Ovary (tissue), 3 donors: ENCODE measurements around the gene FOSL2.

Experiments used
- EP300 ChIP-seq: sonication (generic); formaldehyde crosslinking; IDR thresholded peaks from one replicate; pipeline ENCODE4 v1.6.1; 2017; ENCODE audit warnings: antibody characterized with exemption
- POLR2A ChIP-seq: fragments of 450-650 bp; IDR thresholded peaks from one replicate; pipeline ENCODE4 v1.6.1; 2017; ENCODE audit warnings: antibody characterized with exemption, mild to moderate bottlenecking, moderate library complexity
- TF ChIP-seq, protein P1 (sequence below), 3 donors: fragments of 450-650 bp in 2 of 3; fragments of 200-600 bp in 1 of 3; IDR thresholded peaks; one replicate each; pipeline versions ENCODE4 v1.5.1 to v1.8.0; 2016 to 2022; ENCODE audit warnings: antibody characterized with exemption in 3 of 3, mild to moderate bottlenecking in 1 of 3
- donor health status: DM: no; HTN: no; CAD: no.

DNA sequence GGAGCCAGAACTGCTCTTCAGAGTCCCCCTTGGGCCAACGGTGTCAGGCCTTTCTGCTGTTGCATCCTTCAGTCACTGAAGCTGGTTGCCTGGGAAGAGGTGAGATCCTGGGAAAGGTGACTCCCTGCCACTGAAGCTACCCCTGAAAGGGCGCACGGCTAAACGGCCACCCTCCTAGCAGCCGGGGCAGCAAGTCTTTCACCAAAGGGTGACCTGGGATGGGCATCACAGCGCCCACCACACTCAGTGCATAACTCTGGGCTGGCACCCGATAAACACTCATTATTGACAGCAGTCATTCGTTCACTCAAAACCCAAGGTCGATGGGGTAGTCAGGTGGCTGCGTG, 26.5 kb upstream of the FOSL2 start:
- TF ChIP-seq POLR2A (no peak), EP300 (no peak)
- TF ChIP-seq, protein P1, sequence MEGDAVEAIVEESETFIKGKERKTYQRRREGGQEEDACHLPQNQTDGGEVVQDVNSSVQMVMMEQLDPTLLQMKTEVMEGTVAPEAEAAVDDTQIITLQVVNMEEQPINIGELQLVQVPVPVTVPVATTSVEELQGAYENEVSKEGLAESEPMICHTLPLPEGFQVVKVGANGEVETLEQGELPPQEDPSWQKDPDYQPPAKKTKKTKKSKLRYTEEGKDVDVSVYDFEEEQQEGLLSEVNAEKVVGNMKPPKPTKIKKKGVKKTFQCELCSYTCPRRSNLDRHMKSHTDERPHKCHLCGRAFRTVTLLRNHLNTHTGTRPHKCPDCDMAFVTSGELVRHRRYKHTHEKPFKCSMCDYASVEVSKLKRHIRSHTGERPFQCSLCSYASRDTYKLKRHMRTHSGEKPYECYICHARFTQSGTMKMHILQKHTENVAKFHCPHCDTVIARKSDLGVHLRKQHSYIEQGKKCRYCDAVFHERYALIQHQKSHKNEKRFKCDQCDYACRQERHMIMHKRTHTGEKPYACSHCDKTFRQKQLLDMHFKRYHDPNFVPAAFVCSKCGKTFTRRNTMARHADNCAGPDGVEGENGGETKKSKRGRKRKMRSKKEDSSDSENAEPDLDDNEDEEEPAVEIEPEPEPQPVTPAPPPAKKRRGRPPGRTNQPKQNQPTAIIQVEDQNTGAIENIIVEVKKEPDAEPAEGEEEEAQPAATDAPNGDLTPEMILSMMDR (IDR thresholded peaks at IDR 0.05) = no peak
